GM12801 (cell line): ENCODE data around the gene TTLL5.

ENCODE experiments used
- CTCF ChIP-seq: IDR thresholded peaks from one replicate; pipeline ENCODE4 v1.5.1; 2011; ENCODE audit warnings: control low read depth; ENCODE audit not compliant: insufficient read length; ENCODE audit errors: extremely low read depth

Gene TTLL5

GRCh38 chr14:75783184-75783583 is 122.1 kb downstream of the TTLL5 start:
- no peak for TF ChIP-seq CTCF

GRCh38 chr14:75783602-75784313 is 122.7 kb downstream of the TTLL5 start:
- no peak for TF ChIP-seq CTCF

DNA sequence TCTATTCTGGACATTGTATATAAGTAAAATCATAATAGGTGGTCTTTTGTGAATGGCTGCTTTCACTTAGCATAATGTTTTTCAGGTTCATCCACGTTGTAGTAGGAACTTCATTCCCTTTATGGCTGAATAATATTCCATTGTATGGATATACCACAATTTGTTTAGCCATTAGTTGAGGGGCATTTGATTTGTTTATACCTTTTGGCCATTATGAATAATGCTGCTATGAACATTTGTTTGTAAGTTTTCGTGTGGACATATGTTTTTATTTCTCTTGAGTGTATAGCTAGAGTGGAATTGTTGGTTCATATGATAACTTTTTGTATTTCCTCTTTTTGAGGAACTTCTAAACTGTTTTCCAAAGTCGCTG is 123.3 kb downstream of the TTLL5 start:
- no peak for TF ChIP-seq CTCF

- no peak for TF ChIP-seq CTCF
Observed at GRCh38 chr14:75793806-75794205, 132.8 kb downstream of the TTLL5 start.

DNA sequence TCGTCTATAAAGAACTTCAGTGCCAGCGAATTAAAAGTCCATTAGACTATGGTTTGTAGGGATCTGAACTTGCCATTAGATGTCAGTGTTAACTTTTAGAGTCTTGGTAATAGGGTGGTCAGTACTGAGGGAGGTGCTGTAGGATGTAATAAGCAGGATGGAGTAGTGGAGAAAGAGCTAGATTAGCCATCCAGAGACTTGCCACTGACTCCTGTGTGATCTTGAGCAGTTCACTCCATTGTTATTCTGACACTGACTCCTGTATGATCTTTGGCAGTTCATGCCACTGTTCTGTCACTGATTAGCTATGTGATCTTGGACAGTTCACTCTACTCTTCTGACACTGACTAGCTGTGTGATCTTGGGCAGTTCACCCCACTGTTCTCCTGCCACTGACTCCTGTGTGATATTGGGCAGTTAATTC is 133.6 kb downstream of the TTLL5 start:
- no peak for TF ChIP-seq CTCF

DNA sequence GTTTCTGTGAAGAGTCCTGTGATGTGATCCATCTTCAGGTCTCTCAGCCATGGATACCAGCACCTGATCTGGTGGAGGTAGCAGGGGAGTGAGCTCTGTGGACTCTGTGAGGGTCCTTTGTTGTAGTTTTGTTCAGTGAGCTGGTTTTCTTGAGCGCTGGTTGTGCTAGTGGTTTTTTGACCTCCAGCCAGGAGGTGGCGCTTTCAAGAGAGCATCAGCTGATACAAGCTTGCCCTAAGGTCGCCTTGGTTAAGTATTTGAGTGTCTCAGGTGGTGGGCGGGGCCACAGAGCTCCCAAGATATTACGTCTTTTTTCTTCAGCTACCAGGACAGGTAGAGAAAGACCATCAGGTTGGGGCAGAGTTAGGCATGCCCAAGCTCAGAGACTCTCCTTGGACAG is 139.7 kb downstream of the TTLL5 start:
- no peak for TF ChIP-seq CTCF

DNA sequence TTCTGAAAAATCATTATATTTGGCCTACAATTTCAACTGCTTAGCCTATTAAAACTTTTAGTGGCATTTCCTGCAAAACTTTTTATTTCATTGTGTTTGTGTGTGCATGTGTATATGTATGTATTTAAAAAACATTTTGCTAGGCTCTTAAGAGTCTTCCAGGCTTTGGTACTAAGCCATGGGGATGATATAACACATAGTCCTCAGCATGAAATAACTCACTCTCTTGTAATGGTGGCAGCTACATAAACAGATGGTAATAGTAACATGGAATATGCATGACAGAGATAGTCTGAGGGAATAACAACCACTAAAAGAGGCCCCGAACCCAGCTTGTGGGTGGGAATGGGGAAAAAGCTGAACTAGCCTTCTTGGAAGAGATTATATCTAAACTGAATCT is 141.4 kb downstream of the TTLL5 start:
- TF ChIP-seq CTCF: no peak
